Neural progenitor cell (in vitro differentiated cells): Measurements from ENCODE around the gene ESYT3. TPM values are rescaled to one million over a fixed set of nuclear protein-coding genes. Genes with fewer than 3 reads are reported as not detected.

Experiments
- DNase-seq: peaks from one replicate; pipeline ENCODE4 v3.0.0-alpha.2; 2016; ENCODE audit warnings: low spot score
- H2AFZ ChIP-seq: fragments of 200-600 bp; sonication (generic); replicated peaks from 2 replicates; pipeline ENCODE4 v1.6.1; 2016; ENCODE audit warnings: antibody characterized with exemption
- H3F3A ChIP-seq: fragments of 200-600 bp; sonication (generic); 2 replicates; pipeline ENCODE4 v1.6.1; 2016; ENCODE audit warnings: antibody characterized with exemption, low read depth
- H3K27ac ChIP-seq: fragments of 200-600 bp; sonication (generic); 2 replicates; pipeline ENCODE4 v1.5.1; 2016; ENCODE audit warnings: mild to moderate bottlenecking
- H3K27me3 ChIP-seq: fragments of 200-600 bp; sonication (generic); 2 replicates; pipeline ENCODE4 v1.6.1; 2016; ENCODE audit warnings: mild to moderate bottlenecking, moderate library complexity
- H3K36me3 ChIP-seq: fragments of 200-600 bp; sonication (generic); 2 replicates; pipeline ENCODE4 v1.5.1; 2016
- H3K4me1 ChIP-seq: fragments of 200-600 bp; sonication (generic); 2 replicates; pipeline ENCODE4 v1.6.1; 2016; ENCODE audit warnings: mixed run types
- H3K4me2 ChIP-seq: fragments of 200-600 bp; sonication (generic); 2 replicates; pipeline ENCODE4 v1.6.1; 2016
- H3K4me3 ChIP-seq: fragments of 200-600 bp; sonication (generic); 2 replicates; pipeline ENCODE4 v1.5.1; 2016
- H3K79me2 ChIP-seq: fragments of 200-600 bp; sonication (generic); 2 replicates; pipeline ENCODE4 v1.6.1; 2016; ENCODE audit warnings: low read depth
- H3K9ac ChIP-seq: fragments of 200-600 bp; sonication (generic); 2 replicates; pipeline ENCODE4 v1.6.1; 2016
- H3K9me3 ChIP-seq: fragments of 200-600 bp; sonication (generic); 2 replicates; pipeline ENCODE4 v1.5.1; 2016; ENCODE audit warnings: low read depth
- H4K20me1 ChIP-seq: fragments of 200-600 bp; sonication (generic); 2 replicates; pipeline ENCODE4 v1.6.1; 2016; ENCODE audit warnings: low read depth
- H3K27ac Mint-ChIP-seq: 3 replicates; pipeline ENCODE4 v1.8.0; 2021; ENCODE audit warnings: mixed read lengths
- H3K27me3 Mint-ChIP-seq: 2 replicates; pipeline ENCODE4 v1.8.0; 2022; ENCODE audit warnings: low read depth, mild to moderate bottlenecking, inconsistent platforms, moderate library complexity, mixed read lengths; ENCODE audit not compliant: insufficient read depth
- H3K36me3 Mint-ChIP-seq: 3 replicates; pipeline ENCODE4 v1.8.0; 2021; ENCODE audit warnings: mixed read lengths
- H3K4me1 Mint-ChIP-seq: 3 replicates; pipeline ENCODE4 v1.8.0; 2021; ENCODE audit warnings: mixed read lengths
- H3K4me3 Mint-ChIP-seq: 3 replicates; pipeline ENCODE4 v1.8.0; 2021; ENCODE audit warnings: mild to moderate bottlenecking, moderate library complexity, mixed read lengths
- H3K9me3 Mint-ChIP-seq: 3 replicates; pipeline ENCODE4 v1.8.0; 2020; ENCODE audit warnings: mixed read lengths
- EZH2 ChIP-seq: fragments of 200-600 bp; sonication (generic); IDR thresholded peaks from 2 replicates; pipeline ENCODE4 v1.6.1; 2017; ENCODE audit warnings: antibody characterized with exemption, mild to moderate bottlenecking, moderate library complexity
- EZH2phosphoT487 ChIP-seq: fragments of 200-600 bp; sonication (generic); IDR thresholded peaks from 2 replicates; pipeline ENCODE4 v1.6.1; 2017; ENCODE audit warnings: antibody characterized with exemption
- total RNA-seq: library from RNA; depleted of rRNA; stranded (reverse); fragments of >200 nt; gene quantifications from 2 replicates; pipeline ENCODE4 v1.2.3, GENCODE V29; 2015; ENCODE audit warnings: low replicate concordance
- TF ChIP-seq, protein P1 (sequence below): fragments of 200-600 bp; sonication (generic); IDR thresholded peaks from 2 replicates; pipeline ENCODE4 v1.5.1; 2017; ENCODE audit warnings: antibody characterized with exemption, mild to moderate bottlenecking

Gene ESYT3
- total RNA-seq, 1 donor from 2014 or later: 1.4 TPM

DNA sequence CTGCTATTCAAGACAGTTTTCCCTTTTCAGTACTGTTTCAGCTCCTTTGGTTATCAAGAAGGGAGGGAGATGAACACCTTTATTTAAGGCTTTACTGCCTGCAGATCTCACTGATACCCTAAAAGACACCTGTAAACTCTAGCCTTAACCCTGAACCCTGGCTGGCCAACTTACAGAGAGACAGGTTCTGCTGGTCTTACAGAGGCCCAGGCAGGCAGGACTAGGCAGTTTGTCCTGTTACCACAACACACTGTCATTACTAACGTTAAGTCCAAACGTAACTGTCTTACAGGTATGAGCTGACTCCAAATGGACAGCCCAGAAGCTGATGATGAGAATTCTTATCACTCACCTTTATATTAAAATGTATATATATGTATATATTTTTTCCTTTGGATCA, 42.1 kb downstream of the ESYT3 start:
- Histone ChIP-seq H3K9me3 (no peaks in the 10 kb centered on the region), H4K20me1 (no peaks in the 10 kb centered on the region), H3K4me3 (no peak overlapping the region), H3K27me3 (no peaks in the 10 kb centered on the region), H3F3A (no peaks in the 10 kb centered on the region), H3K9ac (no peak overlapping the region), H3K4me2 (no peak overlapping the region), H3K79me2 (no peaks in the 10 kb centered on the region), H2AFZ (no peak overlapping the region), H3K36me3 (no peaks in the 10 kb centered on the region), H3K27ac (no peak overlapping the region), H3K4me1 (no peaks in the 10 kb centered on the region)
- H3K9me3 Mint-ChIP-seq: no peaks in the 10 kb centered on the region
- no peak overlapping the region for H3K4me3 Mint-ChIP-seq
- TF ChIP-seq, protein P1, sequence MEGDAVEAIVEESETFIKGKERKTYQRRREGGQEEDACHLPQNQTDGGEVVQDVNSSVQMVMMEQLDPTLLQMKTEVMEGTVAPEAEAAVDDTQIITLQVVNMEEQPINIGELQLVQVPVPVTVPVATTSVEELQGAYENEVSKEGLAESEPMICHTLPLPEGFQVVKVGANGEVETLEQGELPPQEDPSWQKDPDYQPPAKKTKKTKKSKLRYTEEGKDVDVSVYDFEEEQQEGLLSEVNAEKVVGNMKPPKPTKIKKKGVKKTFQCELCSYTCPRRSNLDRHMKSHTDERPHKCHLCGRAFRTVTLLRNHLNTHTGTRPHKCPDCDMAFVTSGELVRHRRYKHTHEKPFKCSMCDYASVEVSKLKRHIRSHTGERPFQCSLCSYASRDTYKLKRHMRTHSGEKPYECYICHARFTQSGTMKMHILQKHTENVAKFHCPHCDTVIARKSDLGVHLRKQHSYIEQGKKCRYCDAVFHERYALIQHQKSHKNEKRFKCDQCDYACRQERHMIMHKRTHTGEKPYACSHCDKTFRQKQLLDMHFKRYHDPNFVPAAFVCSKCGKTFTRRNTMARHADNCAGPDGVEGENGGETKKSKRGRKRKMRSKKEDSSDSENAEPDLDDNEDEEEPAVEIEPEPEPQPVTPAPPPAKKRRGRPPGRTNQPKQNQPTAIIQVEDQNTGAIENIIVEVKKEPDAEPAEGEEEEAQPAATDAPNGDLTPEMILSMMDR: no peak
- TF ChIP-seq EZH2phosphoT487: no peak
- no peak for TF ChIP-seq EZH2
- H3K27ac Mint-ChIP-seq: no peak overlapping the region
- no peaks in the 10 kb centered on the region for H3K36me3 Mint-ChIP-seq
- no peaks in the 10 kb centered on the region for H3K27me3 Mint-ChIP-seq
- DNase-seq: no peak
- H3K4me1 Mint-ChIP-seq: no peaks in the 10 kb centered on the region

DNA sequence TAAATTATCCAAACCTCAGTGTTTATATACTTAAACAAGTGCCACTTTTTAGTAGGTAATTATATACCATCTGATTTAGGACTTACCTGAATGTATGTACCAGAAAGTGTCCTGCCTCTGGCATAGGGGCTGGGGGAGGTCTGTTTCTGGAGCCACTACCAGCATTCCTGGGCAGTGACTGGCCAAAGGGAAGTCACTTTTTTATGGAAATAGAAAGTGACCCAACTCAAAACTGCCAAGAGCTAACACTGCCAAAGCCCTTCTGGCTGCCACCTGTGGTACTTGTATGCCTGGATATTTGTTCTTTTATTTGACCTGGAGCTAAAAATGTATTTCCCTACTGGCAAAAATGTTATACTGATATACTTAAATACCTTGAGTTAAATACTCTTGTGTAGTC, 42.7 kb downstream of the ESYT3 start:
- Mint-ChIP-seq H3K9me3 (no peaks in the 10 kb centered on the region), H3K27me3 (no peaks in the 10 kb centered on the region), H3K36me3 (no peaks in the 10 kb centered on the region), H3K4me3 (no peak overlapping the region), H3K4me1 (no peaks in the 10 kb centered on the region), H3K27ac (no peak overlapping the region)
- no peak overlapping the region for H3K9ac ChIP-seq
- H3K4me1 ChIP-seq: no peaks in the 10 kb centered on the region
- H4K20me1 ChIP-seq: no peaks in the 10 kb centered on the region
- no peak overlapping the region for H3K4me2 ChIP-seq
- no peak for DNase-seq
- TF ChIP-seq, protein P1: no peak
- TF ChIP-seq EZH2: no peak
- no peak for TF ChIP-seq EZH2phosphoT487
- H2AFZ ChIP-seq: no peak overlapping the region
- H3K36me3 ChIP-seq: no peaks in the 10 kb centered on the region
- H3K27me3 ChIP-seq: no peaks in the 10 kb centered on the region
- H3K9me3 ChIP-seq: no peaks in the 10 kb centered on the region
- no peak overlapping the region for H3K4me3 ChIP-seq
- H3K79me2 ChIP-seq: no peaks in the 10 kb centered on the region
- H3F3A ChIP-seq: no peaks in the 10 kb centered on the region
- no peak overlapping the region for H3K27ac ChIP-seq

DNA sequence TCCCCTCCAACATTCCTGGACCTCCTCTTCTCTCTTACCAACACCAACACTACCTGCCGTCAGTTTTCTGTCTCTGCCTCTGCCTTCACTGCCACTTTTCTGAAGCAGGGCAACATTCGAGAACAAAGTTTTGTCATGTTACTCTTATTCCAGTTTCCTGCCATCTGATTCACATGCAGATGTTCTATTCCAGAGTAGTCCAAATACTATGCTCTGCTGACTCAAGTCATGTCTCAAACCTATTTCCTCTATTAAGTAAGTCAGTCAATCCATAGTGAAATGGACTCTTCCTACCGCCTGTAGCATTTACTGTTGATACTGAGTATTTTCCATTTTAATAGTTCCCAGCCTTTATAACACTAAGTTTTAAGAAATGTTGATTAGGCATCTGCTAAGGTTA, 43.4 kb downstream of the ESYT3 start:
- no peak overlapping the region for H3K4me2 ChIP-seq
- no peak overlapping the region for H3K27ac ChIP-seq
- Mint-ChIP-seq H3K36me3 (no peaks in the 10 kb centered on the region), H3K27me3 (no peaks in the 10 kb centered on the region), H3K4me1 (no peaks in the 10 kb centered on the region), H3K9me3 (no peaks in the 10 kb centered on the region), H3K4me3 (no peak overlapping the region), H3K27ac (no peak overlapping the region)
- H3K79me2 ChIP-seq: no peaks in the 10 kb centered on the region
- no peak for DNase-seq
- H3K4me3 ChIP-seq: no peak overlapping the region
- no peaks in the 10 kb centered on the region for H3K27me3 ChIP-seq
- no peaks in the 10 kb centered on the region for H3K36me3 ChIP-seq
- no peak for TF ChIP-seq EZH2phosphoT487
- TF ChIP-seq, protein P1: no peak
- TF ChIP-seq EZH2: no peak
- H3K9ac ChIP-seq: no peak overlapping the region
- H2AFZ ChIP-seq: no peak overlapping the region
- H3K4me1 ChIP-seq: no peaks in the 10 kb centered on the region
- H4K20me1 ChIP-seq: no peaks in the 10 kb centered on the region
- H3F3A ChIP-seq: no peaks in the 10 kb centered on the region
- no peaks in the 10 kb centered on the region for H3K9me3 ChIP-seq
